WERI-Rb-1 (cell line): ENCODE measurements around the gene SLIT3.

Experiments
- DNase-seq: peaks from one replicate; pipeline ENCODE4 v3.0.0-alpha.2; 2020
- H3K27ac ChIP-seq: fragments of 250-450 bp; sonication (Bioruptor Pico); 2 replicates; pipeline ENCODE4 v1.5.1; 2020; ENCODE audit warnings: mild to moderate bottlenecking, moderate library complexity
- H3K27me3 ChIP-seq: fragments of 250-450 bp; sonication (Bioruptor Pico); 2 replicates; pipeline ENCODE4 v1.5.1; 2021; ENCODE audit warnings: mild to moderate bottlenecking, low read depth, moderate library complexity; ENCODE audit not compliant: insufficient read depth, severe bottlenecking
- H3K36me3 ChIP-seq: fragments of 250-450 bp; sonication (Bioruptor Pico); 2 replicates; pipeline ENCODE4 v1.5.1; 2020; ENCODE audit warnings: mild to moderate bottlenecking, moderate library complexity
- H3K4me3 ChIP-seq: 2 replicates; pipeline ENCODE4 v1.5.1; 2011; ENCODE audit warnings: low read depth, mild to moderate bottlenecking, control low read depth, low read length
- H3K9me3 ChIP-seq: fragments of 250-450 bp; sonication (Bioruptor Pico); 2 replicates; pipeline ENCODE4 v1.5.1; 2021; ENCODE audit warnings: mild to moderate bottlenecking, moderate library complexity; ENCODE audit not compliant: severe bottlenecking
- CTCF ChIP-seq: IDR thresholded peaks from 2 replicates; pipeline ENCODE4 v1.5.1; 2011; ENCODE audit warnings: low read depth, mild to moderate bottlenecking, control low read depth, inconsistent platforms, low read length

SLIT3 gene

GRCh38 chr5:168649306-168649705 lies 651.6 kb downstream of the SLIT3 start:
- DNase-seq: no peak

GRCh38 chr5:168648576-168648975 lies 652.4 kb downstream of the SLIT3 start:
- DNase-seq: no peak
- H3K9me3 ChIP-seq: no peaks in the 10 kb centered on the region
- TF ChIP-seq CTCF: no peak

More at GRCh38 chr5:168649306-168649705, 651.6 kb downstream of the SLIT3 start:
- Histone ChIP-seq H3K27me3 (no peaks in the 10 kb centered on the region), H3K27ac (no peak overlapping the region), H3K9me3 (no peaks in the 10 kb centered on the region), H3K36me3 (no peaks in the 10 kb centered on the region), H3K4me3 (no peak overlapping the region)
- TF ChIP-seq CTCF: no peak

GRCh38 chr5:168648016-168648415 lies 652.9 kb downstream of the SLIT3 start:
- H3K27me3 ChIP-seq: no peaks in the 10 kb centered on the region
- DNase-seq: no peak
- H3K9me3 ChIP-seq: no peaks in the 10 kb centered on the region
- no peak overlapping the region for H3K27ac ChIP-seq
- no peak overlapping the region for H3K4me3 ChIP-seq
- TF ChIP-seq CTCF: no peak
- H3K36me3 ChIP-seq: no peaks in the 10 kb centered on the region

More at GRCh38 chr5:168648576-168648975, 652.4 kb downstream of the SLIT3 start:
- Histone ChIP-seq H3K27me3 (no peaks in the 10 kb centered on the region), H3K4me3 (no peak overlapping the region), H3K36me3 (no peaks in the 10 kb centered on the region), H3K27ac (no peak overlapping the region)

GRCh38 chr5:168647083-168647482 lies 653.9 kb downstream of the SLIT3 start:
- Histone ChIP-seq H3K36me3 (no peaks in the 10 kb centered on the region), H3K27ac (no peak overlapping the region), H3K9me3 (no peaks in the 10 kb centered on the region), H3K4me3 (no peak overlapping the region), H3K27me3 (no peaks in the 10 kb centered on the region)
- no peak for DNase-seq
- no peak for TF ChIP-seq CTCF

GRCh38 chr5:168646335-168646734 lies 654.6 kb downstream of the SLIT3 start:
- no peak for TF ChIP-seq CTCF
- Histone ChIP-seq H3K4me3 (no peak overlapping the region), H3K27ac (no peak overlapping the region), H3K36me3 (no peaks in the 10 kb centered on the region), H3K9me3 (no peaks in the 10 kb centered on the region), H3K27me3 (no peaks in the 10 kb centered on the region)
- DNase-seq: no peak

GRCh38 chr5:168645195-168645594 lies 655.7 kb downstream of the SLIT3 start:
- H3K27ac ChIP-seq: no peak overlapping the region
- no peaks in the 10 kb centered on the region for H3K9me3 ChIP-seq
- no peak for TF ChIP-seq CTCF
- DNase-seq: no peak
- no peaks in the 10 kb centered on the region for H3K27me3 ChIP-seq
- no peaks in the 10 kb centered on the region for H3K36me3 ChIP-seq
- no peak overlapping the region for H3K4me3 ChIP-seq
